Measurements from ENCODE around the gene PIK3R1. TPM values are rescaled to one million over a fixed set of nuclear protein-coding genes. Genes with fewer than 3 reads are reported as not detected.

PIK3R1 gene
- total RNA-seq, 3 donors from 2014 or later: 66.7 to 197 (median 74.9) TPM

DNA sequence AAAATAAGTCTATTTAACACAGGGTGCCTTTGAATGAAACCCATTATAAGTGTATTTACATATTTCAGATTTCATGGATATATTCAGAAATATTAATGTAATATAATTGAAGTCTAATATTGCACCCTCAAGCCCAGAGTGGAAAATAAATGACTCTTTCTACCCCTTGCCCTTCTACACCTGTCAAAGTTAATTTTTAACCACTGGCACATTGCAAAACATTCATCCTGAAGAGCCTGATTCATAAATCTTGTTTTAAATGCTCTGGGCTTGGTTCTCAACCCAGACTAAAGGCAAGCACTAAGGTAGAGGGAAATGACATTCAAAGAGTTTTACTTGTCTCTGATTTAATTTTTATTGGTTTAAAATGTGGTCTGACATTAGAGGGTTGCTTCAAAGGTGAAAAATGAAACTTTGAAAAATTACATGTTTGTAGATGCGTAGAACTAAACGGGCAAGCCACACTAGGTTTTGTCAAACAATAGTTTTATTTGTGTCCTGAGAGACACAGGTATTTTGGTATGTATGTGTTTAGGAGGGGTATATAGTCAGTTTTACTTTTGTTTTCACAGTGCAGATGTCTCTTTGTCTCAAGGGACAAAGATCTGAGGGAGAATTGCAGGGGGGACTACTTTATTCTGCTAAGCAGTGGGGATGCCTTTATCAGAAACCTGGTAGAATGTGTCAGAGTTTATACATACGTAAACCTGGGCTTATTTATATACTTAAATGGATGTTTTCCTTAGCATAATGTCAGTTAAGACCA is 69.7 kb downstream of the PIK3R1 start:
- intact Hi-C loops (cut with DNase I, micrococcal nuclease): loop anchor here in 1 of 2 donors (10.0 kb wide), 1 partner anchor 180 kb away; no protein-coding TSS in a partner anchor
- H3K4me3 ChIP-seq: no peak overlapping the region
- ATAC-seq (peak; percentile 57), DNase-seq (no peak)
- H3K36me3 ChIP-seq (ENCODE audit: low read depth): no peaks in the 10 kb centered on the region
- TF ChIP-seq, protein P1, sequence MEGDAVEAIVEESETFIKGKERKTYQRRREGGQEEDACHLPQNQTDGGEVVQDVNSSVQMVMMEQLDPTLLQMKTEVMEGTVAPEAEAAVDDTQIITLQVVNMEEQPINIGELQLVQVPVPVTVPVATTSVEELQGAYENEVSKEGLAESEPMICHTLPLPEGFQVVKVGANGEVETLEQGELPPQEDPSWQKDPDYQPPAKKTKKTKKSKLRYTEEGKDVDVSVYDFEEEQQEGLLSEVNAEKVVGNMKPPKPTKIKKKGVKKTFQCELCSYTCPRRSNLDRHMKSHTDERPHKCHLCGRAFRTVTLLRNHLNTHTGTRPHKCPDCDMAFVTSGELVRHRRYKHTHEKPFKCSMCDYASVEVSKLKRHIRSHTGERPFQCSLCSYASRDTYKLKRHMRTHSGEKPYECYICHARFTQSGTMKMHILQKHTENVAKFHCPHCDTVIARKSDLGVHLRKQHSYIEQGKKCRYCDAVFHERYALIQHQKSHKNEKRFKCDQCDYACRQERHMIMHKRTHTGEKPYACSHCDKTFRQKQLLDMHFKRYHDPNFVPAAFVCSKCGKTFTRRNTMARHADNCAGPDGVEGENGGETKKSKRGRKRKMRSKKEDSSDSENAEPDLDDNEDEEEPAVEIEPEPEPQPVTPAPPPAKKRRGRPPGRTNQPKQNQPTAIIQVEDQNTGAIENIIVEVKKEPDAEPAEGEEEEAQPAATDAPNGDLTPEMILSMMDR (IDR thresholded peaks at IDR 0.05): no peak
- no peaks in the 10 kb centered on the region for H3K9me3 ChIP-seq
- H3K4me1 ChIP-seq (ENCODE audit: low read depth): peaks cover 40% of the 10 kb centered on the region

DNA sequence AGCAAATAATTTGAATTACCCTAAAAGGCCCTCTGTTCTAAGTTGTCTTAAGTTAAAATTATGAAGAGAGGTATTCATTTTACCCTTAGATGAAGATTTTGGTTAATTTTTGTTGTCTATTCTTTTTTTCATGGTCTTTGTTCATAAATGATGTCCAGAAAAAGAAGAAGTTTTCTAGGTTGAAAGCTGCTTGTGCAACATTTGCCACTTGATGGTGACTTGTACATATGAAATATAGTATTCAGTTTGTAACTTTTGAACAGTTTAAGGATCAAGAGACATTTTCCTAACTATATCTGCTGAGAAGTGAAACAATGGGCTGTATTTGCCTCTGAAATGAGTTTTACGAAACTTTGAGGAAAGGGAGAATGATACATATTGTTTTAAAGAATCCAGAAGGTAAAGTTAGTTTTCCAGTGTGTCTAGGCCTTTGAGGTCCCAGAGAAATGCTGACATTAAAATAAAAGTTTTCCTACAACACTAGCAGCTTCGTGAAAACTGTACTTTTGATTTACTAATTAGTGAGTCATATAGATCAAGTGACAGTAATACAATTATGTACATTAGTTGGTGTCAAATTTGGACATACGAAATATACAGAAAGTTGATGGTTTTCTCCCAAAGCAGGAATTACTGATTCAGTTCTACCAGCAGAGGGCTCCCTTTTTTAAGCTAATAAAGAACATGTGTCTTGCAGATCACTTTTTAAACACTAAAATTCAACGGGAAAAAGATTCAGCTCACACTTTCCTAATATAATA is 70.5 kb downstream of the PIK3R1 start:
- Histone ChIP-seq H3K9me3 (no peaks in the 10 kb centered on the region), H3K4me1 (ENCODE audit: low read depth) (peaks cover 43% of the 10 kb centered on the region), H3K4me3 (no peak overlapping the region), H3K36me3 (ENCODE audit: low read depth) (no peaks in the 10 kb centered on the region)
- DNase-seq (peak in 1 of 3 donors; percentile 58), ATAC-seq (no peak)
- intact Hi-C loops (cut with DNase I, micrococcal nuclease): loop anchor here (2.0 to 10.0 kb wide), 2 partner anchors 175 to 179 kb away; no protein-coding TSS in a partner anchor
- TF ChIP-seq, protein P1 (IDR thresholded peaks at IDR 0.05): peak; percentile 25

DNA sequence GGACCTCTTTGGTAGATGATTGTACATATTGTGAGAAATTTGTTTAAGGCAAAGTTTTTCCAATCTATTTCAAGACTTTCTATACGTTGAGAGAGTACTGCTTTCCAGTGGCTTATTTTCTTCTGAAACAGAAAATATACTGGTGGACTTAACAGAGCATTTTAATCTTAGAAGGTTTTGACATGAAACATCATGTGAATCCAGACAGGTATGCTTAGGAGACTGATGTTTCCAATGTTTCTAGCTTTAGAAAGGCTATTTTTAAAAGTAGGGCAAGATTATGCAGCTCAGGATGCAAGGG is 71.0 kb downstream of the PIK3R1 start:
- no peak for DNase-seq
- Histone ChIP-seq H3K36me3 (ENCODE audit: low read depth) (no peaks in the 10 kb centered on the region), H3K4me1 (ENCODE audit: low read depth) (peaks cover 43% of the 10 kb centered on the region), H3K4me3 (no peak overlapping the region), H3K9me3 (no peaks in the 10 kb centered on the region)
- no peak for ATAC-seq
- TF ChIP-seq, protein P1 (IDR thresholded peaks at IDR 0.05): no peak
- intact Hi-C loops (cut with DNase I, micrococcal nuclease): loop anchor here (2.0 to 10.0 kb wide), 2 partner anchors 174 to 178 kb away; no protein-coding TSS in a partner anchor

DNA sequence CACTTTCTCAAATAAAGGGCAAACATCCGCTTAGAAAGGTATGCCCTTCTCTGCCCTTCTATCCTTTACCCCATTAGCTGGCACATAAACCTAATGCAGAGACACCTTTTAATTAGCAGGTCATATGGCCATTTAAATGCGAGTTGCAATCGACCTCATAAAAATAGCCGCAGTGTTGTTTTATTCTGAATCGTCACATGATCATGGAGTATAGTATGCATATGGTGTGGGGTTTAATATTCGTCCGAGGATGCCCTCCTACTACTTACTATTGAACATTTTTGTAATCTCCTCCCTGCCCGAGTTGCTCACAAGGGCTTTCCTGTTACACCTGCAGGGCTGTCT is 72.0 kb downstream of the PIK3R1 start:
- no peak for ATAC-seq
- TF ChIP-seq, protein P1 (IDR thresholded peaks at IDR 0.05): no peak
- intact Hi-C loops (cut with DNase I, micrococcal nuclease): loop anchor here (2.0 to 10.0 kb wide), 2 partner anchors 173 to 177 kb away; no protein-coding TSS in a partner anchor
- Histone ChIP-seq H3K4me1 (ENCODE audit: low read depth) (peaks cover 43% of the 10 kb centered on the region), H3K9me3 (no peaks in the 10 kb centered on the region), H3K36me3 (ENCODE audit: low read depth) (no peaks in the 10 kb centered on the region), H3K4me3 (no peak overlapping the region)
- no peak for DNase-seq

DNA sequence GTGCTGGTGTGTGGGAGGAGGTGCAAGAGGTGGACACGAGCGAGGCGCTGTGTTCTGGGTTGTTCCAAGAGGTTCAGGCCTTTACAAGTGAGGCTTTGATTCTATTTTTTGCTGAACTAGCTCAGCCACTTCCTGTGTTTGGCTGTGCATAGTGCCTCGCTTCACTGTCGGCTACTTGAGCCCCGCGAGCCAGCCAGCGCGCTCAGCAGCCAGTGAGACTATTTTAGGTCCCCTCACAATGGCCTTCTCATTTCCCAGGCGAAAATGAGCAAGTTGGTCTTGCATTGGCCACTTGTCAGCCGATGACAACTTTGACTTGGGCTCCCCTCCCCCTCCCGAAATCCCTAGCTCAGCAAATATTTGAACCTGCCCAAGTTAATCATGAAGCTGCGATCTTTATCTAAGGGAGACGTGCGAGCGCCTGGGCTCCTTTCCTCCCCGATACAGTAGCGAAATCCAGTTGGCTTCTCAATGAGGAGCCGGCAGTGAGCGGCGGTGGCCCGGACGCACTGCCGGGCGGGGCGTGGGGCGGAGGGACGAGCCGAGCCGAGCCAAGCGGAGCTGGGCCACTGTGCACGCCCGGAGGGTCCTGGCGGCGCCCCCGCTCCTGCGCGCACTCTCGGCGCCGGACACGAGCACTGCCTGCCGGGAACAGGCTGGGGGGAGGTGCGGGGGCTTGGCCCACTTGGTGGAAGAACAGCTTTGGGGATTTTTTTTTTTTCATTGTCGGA is 72.6 kb downstream of the PIK3R1 start:
- DNase-seq (peak; percentile 76 to 80 (median 79)), ATAC-seq (peak; percentile 82)
- H3K36me3 ChIP-seq (ENCODE audit: low read depth): no peaks in the 10 kb centered on the region
- no peaks in the 10 kb centered on the region for H3K9me3 ChIP-seq
- TF ChIP-seq, protein P1 (IDR thresholded peaks at IDR 0.05): no peak
- peak overlapping the region; percentile 14 for H3K4me3 ChIP-seq
- peaks cover 43% of the 10 kb centered on the region for H3K4me1 ChIP-seq (ENCODE audit: low read depth)
- intact Hi-C loops (cut with DNase I, micrococcal nuclease): loop anchor here (2.0 to 10.0 kb wide), 2 partner anchors 173 to 177 kb away; no protein-coding TSS in a partner anchor
